Measurements from ENCODE around the gene KIAA0825.

GRCh38 chr5:94199566-94199965, 418.8 kb downstream of the KIAA0825 start:
- TF ChIP-seq CTCF (IDR thresholded peaks at IDR 0.05) (no peak), POLR2A (IDR thresholded peaks at IDR 0.05) (no peak)
